DLD1 (cell line): ENCODE results near the gene SELENOV.
"Not testable (repeated sequence)": the region's sequence is repeated elsewhere in the genome, so short reads cannot be mapped to it uniquely, and the experiment has no call there.

Source experiments
- in situ Hi-C: cut with HindIII; loops from 2 replicates; pipeline ENCODE4 v1.10.0; 2017; ENCODE audit warnings: low sequenced_read_pairs

Gene SELENOV, protein sequence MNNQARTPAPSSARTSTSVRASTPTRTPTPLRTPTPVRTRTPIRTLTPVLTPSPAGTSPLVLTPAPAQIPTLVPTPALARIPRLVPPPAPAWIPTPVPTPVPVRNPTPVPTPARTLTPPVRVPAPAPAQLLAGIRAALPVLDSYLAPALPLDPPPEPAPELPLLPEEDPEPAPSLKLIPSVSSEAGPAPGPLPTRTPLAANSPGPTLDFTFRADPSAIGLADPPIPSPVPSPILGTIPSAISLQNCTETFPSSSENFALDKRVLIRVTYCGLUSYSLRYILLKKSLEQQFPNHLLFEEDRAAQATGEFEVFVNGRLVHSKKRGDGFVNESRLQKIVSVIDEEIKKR

DNA sequence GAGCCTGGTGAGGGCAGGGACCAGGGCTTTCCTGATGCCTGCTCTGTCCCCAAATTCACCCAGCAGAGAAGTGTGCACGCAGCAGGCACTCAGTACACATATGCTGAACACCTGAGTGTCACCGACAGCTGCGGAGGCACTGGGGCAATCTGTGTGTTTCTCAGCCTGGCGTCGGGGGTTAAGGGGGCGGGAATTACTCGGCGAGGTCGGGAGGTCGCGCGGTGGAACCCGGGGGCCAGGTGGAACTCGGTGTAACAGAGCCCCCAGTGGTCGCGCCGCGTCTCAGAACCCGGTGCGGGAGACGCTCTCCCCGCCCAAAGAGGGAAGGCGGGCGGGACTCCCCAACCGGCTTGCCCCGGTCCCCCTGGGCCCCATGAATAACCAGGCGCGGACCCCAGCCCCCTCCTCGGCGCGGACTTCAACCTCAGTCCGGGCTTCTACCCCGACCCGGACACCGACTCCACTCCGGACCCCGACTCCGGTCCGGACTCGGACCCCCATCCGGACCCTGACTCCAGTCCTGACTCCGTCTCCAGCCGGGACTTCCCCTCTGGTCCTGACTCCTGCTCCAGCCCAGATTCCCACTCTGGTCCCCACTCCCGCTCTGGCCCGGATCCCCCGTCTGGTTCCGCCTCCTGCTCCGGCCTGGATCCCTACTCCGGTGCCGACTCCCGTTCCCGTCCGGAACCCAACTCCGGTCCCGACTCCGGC lies at the start of gene SELENOV:
TSS of gene SELENOV (plus strand) at position 300 of the 711 bp plus-strand sequence. CDS start at position 374, 74 bp downstream.
- in situ Hi-C loops, result no loop called here

DNA sequence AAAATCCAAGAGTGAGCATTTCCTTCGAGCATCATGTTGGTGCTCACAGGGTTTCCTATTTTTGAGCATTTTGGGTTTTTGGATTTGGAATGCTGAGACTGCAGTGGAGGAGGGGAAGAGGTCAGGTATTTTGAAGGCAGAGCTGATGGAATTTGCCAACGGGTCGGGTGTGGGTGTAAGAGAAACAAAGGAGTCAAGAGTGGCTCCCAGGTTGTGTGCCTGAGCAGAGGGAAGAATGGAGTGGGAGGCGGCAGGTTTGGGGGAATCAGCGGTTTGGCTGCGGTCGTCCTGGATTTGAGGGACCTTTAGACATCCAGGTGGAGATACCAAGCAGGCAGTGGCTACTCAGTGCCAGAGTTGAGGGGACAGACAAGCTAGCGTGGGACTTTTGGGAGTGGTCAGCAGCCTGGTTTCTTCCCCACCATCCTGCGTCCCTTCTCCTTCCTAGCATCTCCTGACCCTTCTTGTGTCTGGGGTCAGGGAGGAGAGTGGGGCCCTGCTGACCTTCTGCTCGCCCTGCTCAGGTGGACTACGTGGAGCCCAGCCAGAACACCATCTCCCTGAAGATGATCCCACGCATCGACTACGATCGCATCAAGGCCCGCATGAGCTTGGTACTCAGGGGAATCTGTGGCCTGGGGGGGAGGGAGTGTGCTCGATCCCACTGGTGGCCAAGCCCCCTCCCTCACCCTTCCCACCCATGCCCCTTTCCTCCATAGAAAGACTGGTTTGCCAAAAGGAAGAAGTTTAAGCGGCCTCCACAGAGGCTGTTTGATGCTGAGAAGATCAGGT lies 48.8 kb upstream of the SELENOV start:
- in situ Hi-C loops, result no loop called here

DNA sequence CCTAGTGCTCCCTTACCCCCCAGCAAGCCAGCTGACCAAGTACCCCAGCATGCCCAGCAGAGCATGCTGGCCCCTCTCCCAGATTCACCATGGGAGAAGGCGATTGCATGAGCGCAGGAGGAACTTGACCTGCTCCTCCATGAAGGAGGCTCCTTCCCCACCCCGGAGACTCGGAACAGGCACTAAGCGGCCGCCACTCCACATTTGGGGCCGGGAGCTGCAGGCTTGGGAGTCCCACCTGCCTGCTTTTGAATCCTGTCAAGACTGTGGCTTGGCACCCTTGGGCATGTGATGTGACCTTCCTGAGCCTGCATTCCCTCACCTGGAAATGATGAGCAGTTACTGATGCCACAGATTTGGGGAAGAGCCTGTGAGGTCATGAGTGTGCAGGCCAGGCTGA lies 47.0 kb upstream of the SELENOV start:
- in situ Hi-C loops, result no loop called here

DNA sequence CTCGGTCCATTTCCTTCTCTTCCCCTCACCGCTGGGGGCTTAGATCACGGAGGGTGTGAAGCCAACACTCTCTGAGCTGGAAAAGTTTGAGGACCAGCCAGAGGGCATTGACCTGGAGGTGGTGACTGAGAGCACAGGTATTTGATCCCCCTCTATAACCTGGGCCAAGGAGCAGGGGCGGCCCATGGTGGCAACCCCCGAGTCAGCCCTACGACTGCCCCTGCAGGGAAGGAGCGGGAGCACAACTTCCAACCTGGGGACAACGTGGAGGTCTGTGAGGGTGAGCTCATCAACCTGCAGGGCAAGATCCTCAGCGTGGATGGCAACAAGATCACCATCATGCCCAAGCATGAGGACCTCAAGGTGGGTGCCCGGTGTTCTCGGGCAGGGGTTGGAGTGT lies 45.9 kb upstream of the SELENOV start:
- in situ Hi-C loops, result no loop called here

DNA sequence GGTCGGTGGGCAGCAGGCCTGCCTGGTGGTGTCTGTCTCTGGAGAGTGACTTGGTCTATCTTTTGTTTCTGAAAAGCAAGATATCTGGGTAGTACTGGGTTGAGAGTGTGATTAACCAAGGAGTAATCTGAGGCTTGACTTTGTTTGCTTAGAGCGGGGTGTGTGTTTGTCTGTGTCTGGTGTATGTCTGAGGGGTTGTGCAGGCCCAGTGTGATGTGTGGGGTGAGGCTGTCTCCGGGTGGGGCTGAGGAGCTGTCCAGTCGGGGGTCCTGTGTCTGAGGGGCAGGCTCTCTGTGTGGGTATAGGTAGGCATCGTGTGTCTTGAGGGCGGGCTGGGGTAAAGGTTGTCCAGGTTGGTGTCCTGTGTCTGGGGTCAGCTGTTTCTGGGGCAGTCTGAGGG lies 45.4 kb upstream of the SELENOV start:
- in situ Hi-C loops, result no loop called here

DNA sequence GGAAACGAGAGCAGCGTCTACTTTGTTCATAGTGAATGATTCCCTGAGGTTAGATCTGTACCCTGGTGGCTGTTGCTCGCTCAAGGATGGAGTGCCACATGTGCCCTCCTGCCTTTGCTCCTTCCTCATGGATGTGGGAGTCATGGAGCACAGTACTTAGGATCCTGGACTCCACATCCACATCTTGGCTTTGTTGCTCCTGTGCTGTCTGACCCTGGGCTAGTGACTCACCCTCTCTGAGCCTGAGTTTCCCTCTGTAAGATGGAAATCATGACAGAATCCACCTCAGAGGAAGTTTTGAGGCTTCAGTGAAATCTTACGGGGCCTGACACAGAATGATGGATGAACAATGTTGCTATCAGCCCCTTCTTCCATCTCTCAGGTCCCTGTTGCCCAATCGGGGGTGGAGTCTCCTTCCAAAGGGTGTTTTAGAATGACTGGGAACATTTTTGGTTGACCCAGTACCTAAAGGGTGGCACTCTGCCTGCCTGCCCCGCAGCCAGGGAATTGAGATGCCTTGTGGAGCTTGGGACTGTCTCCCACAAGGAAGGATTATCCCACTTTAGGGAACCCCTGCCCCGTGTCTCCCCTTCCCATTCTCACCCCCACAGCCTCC lies 44.1 kb upstream of the SELENOV start:
- in situ Hi-C loops, result no loop called here

DNA sequence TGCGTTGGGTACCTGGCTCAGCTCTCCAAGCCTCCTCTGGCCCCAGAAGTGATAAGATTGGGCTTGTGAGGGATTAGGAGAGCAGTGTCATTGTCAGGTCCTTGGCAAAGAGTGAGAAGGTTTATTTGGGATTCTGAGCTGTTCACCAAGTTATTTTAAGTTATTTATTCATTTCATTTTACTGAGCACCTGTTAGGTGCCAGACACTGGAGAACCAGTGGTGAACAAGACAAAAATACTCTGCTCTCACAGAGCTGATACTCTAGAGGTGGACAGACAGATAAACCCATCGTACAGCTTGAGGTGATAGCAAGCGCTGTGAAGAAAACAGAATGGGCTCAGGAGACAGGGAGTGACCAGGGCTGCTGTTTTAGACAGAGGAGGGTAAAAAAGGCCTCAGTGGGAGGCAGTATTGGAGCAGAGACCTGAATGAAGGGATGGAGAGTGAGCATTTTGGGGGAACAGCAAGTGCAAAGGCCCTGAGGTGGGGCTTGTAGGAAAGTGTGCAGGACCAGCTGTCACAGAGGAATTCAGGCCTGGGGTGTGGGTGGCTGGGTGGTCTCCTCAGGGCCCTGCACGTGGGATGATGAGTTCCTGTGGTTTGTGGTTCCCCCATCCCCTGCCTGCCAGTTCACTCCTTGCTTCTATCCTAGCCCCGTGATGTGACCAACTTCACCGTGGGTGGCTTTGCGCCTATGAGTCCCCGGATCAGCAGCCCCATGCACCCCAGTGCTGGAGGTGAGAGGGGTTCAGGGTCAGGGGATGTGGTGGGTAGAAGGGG lies 43.0 kb upstream of the SELENOV start:
- in situ Hi-C loops, result no loop called here

DNA sequence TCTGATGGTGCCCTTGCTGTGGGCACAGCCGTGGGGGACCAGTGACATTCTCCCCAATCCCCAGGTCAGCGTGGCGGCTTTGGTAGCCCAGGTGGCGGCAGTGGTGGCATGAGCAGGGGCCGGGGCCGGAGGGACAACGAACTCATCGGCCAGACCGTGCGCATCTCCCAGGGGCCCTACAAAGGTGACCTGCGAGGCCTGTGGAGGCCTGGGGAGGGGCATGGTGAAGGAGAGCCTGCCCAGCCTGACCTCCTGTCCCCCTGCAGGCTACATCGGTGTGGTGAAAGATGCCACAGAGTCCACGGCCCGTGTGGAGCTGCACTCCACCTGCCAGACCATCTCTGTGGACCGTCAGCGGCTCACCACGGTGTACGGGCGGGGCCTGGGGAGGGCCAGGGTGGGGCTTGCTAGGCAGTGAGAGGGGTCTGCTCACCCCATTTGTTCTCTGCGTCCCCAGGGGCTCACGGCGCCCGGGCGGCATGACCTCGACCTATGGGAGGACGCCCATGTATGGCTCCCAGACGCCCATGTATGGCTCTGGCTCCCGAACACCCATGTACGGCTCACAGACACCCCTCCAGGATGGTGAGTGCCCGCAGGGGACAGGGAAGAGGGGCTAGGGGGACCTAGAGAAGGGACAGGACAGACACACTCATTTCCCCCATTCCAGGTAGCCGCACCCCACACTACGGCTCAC lies 42.0 kb upstream of the SELENOV start:
- in situ Hi-C loops, result no loop called here

DNA sequence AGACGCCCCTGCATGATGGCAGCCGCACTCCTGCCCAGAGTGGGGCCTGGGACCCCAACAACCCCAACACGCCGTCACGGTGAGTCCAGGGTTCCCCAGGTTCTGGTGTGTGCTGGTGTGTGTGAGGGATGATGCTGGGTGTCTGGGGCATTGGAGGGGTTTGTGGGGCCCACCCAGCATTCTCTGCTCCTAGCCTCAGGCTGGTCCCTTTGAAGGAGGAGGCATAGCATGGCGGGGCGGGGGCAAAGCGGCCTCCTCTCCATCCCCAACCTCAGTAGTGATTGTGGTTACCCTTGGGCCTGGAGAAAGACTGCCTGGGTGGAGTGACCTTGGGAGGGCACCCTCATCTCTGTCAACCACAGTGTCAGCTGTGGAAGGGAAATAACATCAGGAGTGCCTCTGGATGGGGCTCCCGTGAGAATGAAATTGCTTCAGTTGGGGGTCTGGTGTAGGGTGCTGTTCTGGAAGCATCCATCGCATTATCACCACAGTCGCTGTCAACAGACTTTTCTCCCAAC lies 41.4 kb upstream of the SELENOV start:
- in situ Hi-C loops, result no loop called here

DNA sequence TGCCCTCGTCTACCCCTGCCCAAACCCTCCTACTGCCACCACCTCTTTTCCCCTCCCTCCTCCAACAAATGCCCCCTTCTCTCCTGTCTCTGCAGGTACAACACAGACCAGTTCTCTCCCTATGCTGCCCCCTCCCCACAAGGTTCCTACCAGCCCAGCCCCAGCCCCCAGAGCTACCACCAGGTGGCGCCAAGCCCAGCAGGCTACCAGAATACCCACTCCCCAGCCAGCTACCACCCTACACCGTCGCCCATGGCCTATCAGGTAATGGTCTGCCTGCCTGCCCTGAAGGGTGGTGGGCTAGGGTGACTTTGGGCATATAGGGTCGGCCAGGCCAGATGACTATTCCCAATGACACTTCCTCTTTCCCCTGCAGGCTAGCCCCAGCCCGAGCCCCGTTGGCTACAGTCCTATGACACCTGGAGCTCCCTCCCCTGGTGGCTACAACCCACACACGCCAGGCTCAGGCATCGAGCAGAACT lies 40.8 kb upstream of the SELENOV start:
- in situ Hi-C loops, result no loop called here

DNA sequence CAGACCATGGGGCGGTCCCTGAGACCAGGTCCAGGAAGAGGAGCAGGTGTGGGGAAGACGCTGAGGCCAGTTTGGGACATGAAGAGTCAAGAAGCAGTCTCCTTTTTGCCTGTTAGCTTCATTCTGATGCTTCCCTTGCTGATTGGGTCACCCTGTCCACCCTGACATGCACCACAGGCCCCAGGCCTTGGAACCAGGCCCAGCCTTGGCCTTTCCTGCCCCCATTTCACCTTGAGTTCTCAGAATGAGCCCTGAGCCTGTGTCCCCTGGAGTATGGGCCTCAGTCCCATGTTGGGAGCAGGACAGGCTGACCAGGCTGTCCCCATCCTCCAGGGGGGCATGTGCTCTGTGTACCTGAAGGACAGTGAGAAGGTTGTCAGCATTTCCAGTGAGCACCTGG lies 39.2 kb upstream of the SELENOV start:
- in situ Hi-C loops, result no loop called here

DNA sequence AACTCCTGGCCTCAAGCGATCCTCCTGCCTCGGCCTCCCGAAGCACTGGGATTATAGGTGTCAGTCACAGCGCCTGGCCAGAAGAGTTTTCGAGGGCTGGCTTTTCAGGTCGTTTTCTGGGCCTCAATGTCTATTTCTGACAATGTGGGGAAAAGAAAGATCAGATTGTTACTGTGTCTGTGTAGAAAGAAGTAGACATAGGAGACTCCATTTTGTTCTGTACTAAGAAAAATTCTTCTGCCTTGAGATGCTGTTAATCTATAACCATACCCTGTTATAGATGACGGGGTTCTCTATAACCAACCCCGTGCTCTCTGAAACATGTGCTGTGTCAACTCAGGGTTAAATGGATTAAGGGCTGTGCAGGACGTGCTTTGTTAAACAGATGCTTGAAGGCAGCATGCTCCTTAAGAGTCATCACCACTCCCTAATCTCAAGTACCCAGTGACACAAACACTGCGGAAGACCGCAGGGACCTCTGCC lies 35.6 kb upstream of the SELENOV start:
- in situ Hi-C loops, result not testable (repeated sequence)

DNA sequence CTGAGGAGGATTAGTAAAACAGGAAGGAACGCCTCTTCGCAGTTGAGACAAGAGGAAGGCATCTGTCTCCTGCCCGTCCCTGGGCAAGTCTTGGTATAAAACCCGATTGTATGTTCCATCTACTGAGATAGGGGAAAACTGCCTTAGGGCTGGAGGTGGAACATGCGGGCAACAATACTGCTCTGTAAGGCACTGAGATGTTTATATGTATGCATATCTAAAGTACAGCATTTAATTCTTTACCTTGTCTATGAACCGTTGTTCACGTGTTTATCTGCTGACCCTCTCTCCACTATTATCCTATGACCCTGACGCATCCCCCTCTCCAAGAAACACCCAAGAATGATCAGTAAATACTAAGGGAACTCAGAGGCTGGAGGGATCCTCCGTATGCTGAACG lies 35.0 kb upstream of the SELENOV start:
- in situ Hi-C loops, result no loop called here

DNA sequence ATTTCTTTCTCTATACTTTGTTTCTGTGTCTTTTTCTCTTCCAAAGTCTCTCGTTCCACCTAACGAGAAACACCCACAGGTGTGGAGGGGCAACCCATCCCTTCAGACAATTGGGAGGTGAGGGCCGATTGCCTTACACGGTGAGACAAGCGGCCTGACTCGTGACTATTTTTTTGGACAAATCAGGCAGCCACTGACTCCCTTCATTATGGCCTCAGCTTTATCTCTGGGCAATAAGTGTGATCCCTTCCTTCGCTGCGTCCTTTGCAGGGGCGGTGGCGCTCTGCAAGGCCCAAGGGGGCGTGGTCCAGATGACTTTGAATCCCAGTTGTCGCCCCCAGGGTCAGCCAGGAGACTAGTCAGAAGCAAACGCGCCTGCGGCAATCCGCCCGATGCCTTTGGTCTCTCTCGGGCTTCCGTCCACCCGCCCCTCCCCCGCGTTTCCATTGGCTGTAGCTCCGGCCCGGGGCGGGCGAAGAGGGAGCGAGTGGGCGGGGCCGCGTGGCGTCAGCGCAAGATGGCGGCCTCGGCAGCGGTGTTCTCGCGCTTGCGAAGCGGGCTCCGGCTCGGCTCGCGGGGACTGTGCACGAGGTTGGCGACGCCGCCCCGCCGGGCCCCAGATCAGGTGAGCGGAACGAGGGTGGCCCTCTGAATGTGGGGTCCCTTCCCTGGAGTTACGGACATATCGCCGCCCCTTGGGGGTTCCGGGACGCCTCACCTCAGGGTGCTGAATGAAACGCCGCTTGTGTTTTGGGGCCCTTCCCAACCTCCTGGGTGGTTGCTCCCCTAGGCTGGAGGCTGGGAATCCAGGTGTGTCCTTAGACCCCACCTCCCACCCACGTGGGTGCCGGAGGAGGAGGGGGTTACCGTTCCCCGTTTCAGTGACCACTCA lies 34.4 kb upstream of the SELENOV start, which contains the start of gene TIMM50:
TSS of gene TIMM50 (plus strand) at position 502 of the 892 bp plus-strand sequence. CDS start at position 518, 16 bp downstream.
- in situ Hi-C loops, result no loop called here

DNA sequence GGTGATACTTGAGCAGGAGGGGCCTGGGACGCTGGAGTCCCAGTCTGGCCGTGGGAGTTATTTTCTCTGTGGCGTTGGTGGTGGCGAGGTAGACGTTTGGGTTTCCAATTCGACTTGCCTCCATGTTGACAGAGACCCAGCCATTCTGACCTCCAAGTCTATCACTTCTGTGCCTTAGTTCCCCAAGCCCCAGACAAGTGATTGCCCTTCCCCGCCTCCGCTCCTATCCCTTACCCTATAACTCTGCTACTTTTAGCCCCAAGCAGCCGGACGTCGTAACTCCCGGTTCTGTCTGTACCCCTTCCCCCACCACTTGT lies 33.8 kb upstream of the SELENOV start:
- in situ Hi-C loops, result no loop called here

DNA sequence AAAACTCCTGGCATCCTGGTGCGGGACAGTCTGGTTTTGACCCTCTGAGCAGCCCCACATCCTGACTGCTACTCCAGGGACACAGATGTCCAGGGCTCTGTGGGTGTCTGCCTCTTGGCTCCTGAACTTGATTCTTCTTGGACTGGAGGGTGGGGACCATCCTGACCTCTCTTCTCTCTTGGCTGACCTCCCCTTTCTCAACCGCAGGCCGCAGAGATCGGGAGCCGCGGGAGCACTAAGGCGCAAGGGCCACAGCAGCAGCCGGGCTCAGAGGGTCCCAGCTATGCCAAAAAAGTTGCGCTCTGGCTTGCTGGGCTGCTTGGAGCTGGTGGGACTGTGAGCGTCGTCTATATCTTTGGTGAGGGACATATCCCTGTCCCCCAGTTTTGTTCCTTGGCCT lies 33.3 kb upstream of the SELENOV start:
- in situ Hi-C loops, result no loop called here

DNA sequence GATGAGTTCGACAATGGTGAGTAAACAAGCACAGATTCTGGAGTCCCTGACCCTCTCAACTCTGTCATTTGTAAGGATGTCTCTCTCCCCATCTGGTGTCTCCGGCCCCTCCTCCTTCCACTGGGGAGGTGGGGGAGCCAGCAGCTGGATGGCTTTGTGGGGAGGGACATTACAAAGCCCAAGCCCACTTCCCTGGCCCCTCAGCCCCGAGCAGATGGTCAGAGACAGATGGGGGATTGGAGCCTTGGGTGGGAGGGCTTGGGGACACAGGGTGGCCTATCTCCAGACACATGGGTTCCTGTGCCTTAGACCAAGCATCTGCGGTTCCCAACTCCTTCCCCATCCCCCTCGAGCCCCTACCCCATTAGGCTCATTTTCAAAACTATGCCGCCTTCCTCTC lies 31.8 kb upstream of the SELENOV start:
- in situ Hi-C loops, result no loop called here

DNA sequence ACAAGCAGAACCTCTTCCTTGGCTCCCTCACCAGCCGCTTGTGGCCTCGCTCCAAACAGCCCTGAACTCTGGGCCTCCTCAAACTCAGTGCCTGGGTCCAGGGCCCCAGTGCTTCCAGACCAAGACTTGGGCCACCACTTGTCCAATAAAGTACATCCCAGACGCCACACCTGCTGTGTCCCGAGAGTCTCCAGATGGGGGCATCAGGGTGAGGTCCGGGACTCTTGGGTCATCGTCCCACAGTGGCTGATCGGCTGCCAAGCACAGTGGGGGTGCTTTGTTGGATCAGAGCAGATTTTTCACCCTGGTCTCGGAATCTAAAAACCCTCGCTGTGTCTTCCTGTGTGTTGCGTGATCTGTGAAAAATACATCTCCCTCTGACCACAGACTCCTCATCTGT lies 25.2 kb upstream of the SELENOV start:
- in situ Hi-C loops, result no loop called here
